ENCODE data around the gene KCNH8. TPM values are rescaled to one million over a fixed set of nuclear protein-coding genes. Genes with fewer than 3 reads are reported as not detected.

KCNH8 gene
- total RNA-seq, 1 donor: not detected

DNA sequence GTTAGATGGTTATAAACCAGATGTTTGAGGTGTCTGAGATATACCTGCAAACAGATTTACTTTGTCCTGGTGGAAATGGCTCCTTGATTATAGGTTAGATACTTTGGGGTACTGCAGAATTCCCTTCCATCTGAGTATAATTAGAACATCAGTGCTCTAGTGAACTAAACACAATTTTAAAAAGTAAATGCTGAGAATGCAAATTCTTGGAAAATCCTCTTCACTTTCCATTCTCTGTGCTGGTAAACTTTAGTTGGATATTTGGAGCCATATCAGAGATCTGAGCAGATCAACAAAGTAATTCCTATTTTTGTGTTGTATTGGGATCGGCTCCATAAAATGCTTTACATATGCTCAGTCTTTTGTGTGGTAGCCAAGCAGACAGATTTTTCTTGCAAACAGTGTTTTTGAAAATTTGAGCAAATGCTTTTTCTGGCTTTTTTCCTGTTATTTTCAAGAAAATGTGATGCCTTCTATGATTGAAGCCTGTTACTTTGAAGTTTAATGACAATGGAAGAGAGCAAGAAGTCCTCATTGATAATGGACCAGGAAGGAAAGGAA is 37.9 kb upstream of the KCNH8 start:
- no peak for DNase-seq (ENCODE audit: low read depth)
- no peak overlapping the region for H3K4me3 ChIP-seq (ENCODE audit: low read depth, low read length)
- TF ChIP-seq CTCF (IDR thresholded peaks at IDR 0.05; ENCODE audit: insufficient read depth, low read length): no peak

- no peak for DNase-seq (ENCODE audit: low read depth)
- H3K4me3 ChIP-seq (ENCODE audit: low read depth, low read length): no peak overlapping the region
- no peak for TF ChIP-seq CTCF (IDR thresholded peaks at IDR 0.05; ENCODE audit: insufficient read depth, low read length)
Measured at GRCh38 chr3:19114461-19114860, 33.8 kb upstream of the KCNH8 start.

GRCh38 chr3:19116239-19116638 is 32.1 kb upstream of the KCNH8 start:
- no peak for TF ChIP-seq CTCF (IDR thresholded peaks at IDR 0.05; ENCODE audit: insufficient read depth, low read length)
- no peak overlapping the region for H3K4me3 ChIP-seq (ENCODE audit: low read depth, low read length)
- no peak for DNase-seq (ENCODE audit: low read depth)

DNA sequence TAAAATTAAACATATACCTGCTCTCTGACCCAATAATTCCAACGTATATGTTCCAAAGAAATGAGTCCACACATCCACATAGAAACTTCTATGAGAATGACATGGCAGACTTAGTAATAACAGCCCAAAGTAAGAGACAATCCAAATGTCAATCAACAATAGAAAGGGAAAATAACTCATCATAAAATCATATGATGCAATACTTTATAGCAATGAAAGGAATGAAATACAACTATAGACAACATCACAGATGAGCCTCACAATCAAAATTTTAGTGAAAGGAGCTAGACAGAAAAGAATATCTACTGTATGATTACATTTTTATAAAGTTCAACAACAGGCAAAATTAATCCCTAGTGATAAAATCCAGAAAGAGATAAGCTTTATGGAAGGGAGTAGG is 23.6 kb upstream of the KCNH8 start:
- no peak for DNase-seq (ENCODE audit: low read depth)
- no peak for TF ChIP-seq CTCF (IDR thresholded peaks at IDR 0.05; ENCODE audit: insufficient read depth, low read length)
- H3K4me3 ChIP-seq (ENCODE audit: low read depth, low read length): no peak overlapping the region

- no peak overlapping the region for H3K4me3 ChIP-seq (ENCODE audit: low read depth, low read length)
- no peak for TF ChIP-seq CTCF (IDR thresholded peaks at IDR 0.05; ENCODE audit: insufficient read depth, low read length)
- no peak for DNase-seq (ENCODE audit: low read depth)
Measured at GRCh38 chr3:19139863-19140262, 8.4 kb upstream of the KCNH8 start.

DNA sequence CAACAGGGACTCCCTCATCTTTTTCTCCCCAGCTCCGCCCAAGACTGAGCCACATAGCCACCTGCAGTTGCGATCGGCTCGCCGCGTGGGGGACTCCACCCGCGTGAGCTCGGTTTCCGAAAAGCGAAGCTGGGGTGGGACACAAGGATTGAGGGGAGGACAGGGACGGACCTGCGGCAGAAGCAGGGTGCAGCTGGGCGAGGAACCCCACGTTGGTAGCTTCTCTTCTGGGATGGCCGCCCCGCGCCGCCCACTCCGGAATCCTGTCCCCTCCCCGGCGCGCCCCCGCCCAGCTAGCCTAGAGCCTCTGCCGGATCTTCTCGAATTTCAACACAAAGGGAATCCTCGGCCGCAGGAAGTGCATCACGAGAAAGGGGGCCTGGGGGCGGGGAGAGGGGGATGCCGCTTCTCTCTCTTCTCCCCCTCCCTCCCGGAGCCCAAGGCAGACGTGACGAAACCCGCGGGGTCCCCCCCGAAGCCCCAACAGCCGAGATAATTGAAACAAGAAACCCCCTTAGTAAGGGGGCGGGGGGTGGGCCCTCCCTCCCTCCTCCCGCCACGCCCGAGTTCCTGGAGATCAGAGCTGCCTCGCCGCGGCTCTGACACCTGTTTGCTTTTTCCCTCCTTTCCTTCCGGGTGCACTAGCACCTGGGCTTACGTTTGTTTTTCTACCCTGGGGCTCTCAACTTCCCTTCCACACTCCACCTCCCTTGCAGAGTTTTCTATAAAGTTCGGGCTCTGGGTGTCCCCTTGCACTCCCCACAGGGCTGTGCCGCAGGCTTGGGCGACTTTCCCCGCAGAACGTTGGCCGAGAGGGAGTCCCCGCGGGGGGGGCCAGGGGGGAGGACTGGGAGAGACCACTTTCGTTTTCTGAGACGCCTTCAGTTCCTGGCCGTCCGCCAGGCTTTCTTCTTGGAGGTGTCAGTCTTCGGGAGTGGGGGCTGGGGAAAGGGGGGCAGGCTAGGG is 1.3 kb upstream of the KCNH8 start:
- peak overlapping the region; percentile 71 for H3K4me3 ChIP-seq (ENCODE audit: low read depth, low read length)
- peak; percentile 60 for TF ChIP-seq CTCF (IDR thresholded peaks at IDR 0.05; ENCODE audit: insufficient read depth, low read length)
- peak; percentile 29 for DNase-seq (ENCODE audit: low read depth)
